ENCODE data around the gene RNF112. TPM values are rescaled to one million over a fixed set of nuclear protein-coding genes. Genes with fewer than 3 reads are reported as not detected.
"Not testable (repeated sequence)": the region's sequence is repeated elsewhere in the genome, so short reads cannot be mapped to it uniquely, and the experiment has no call there.

The RNF112 gene
- total RNA-seq, 1 donor from 2014 or later: 0.36 TPM

DNA sequence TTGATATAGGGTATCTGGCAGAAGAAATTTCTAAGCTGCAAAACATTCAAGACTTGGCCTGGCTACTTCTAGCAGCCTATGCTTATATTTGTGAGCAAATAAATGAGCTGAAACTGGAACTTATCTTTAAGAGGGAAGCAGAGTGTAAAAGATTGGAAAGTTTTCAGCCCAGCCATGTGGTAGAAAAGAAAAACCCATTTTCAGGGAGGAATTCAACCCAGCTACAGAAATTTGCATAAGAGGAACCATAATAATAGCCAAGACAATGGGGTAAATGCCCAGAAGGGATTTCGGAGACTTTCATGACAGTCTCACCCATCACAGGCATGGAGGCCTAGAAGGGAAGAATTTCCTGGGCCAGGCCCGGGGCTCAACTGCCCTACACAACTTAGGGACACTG lies 31.7 kb downstream of the RNF112 start:
- H3K4me2 ChIP-seq (ENCODE audit: low read length): no peak overlapping the region
- H3K27me3 ChIP-seq (ENCODE audit: insufficient read depth, low read length): no peaks in the 10 kb centered on the region
- no peaks in the 10 kb centered on the region for H4K20me1 ChIP-seq (ENCODE audit: insufficient read depth, low read length)
- no peak overlapping the region for H3K4me3 ChIP-seq (ENCODE audit: insufficient read depth, low read depth, low read length)
- H3K27me3 Mint-ChIP-seq (ENCODE audit: low read depth, unreplicated experiment): peaks cover 3% of the 10 kb centered on the region
- H3K4me1 Mint-ChIP-seq (ENCODE audit: low read depth, unreplicated experiment): peaks cover 7% of the 10 kb centered on the region
- peaks cover 6% of the 10 kb centered on the region for H3K36me3 Mint-ChIP-seq (ENCODE audit: low read depth, unreplicated experiment)
- no peak for DNase-seq (ENCODE audit: low read depth)
- TF ChIP-seq, protein P1, sequence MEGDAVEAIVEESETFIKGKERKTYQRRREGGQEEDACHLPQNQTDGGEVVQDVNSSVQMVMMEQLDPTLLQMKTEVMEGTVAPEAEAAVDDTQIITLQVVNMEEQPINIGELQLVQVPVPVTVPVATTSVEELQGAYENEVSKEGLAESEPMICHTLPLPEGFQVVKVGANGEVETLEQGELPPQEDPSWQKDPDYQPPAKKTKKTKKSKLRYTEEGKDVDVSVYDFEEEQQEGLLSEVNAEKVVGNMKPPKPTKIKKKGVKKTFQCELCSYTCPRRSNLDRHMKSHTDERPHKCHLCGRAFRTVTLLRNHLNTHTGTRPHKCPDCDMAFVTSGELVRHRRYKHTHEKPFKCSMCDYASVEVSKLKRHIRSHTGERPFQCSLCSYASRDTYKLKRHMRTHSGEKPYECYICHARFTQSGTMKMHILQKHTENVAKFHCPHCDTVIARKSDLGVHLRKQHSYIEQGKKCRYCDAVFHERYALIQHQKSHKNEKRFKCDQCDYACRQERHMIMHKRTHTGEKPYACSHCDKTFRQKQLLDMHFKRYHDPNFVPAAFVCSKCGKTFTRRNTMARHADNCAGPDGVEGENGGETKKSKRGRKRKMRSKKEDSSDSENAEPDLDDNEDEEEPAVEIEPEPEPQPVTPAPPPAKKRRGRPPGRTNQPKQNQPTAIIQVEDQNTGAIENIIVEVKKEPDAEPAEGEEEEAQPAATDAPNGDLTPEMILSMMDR (IDR thresholded peaks at IDR 0.05; ENCODE audit: insufficient read depth, low read depth, low read length): no peak
- no peak for TF ChIP-seq EZH2 (IDR thresholded peaks at IDR 0.05; ENCODE audit: insufficient read depth, low read length)
- no peak overlapping the region for H3K27ac ChIP-seq (ENCODE audit: low read depth, low read length)
- H3K4me1 ChIP-seq (ENCODE audit: insufficient read depth, low read length): peaks cover 8% of the 10 kb centered on the region
- no peak overlapping the region for H3K9ac ChIP-seq (ENCODE audit: low read length)
- no peaks in the 10 kb centered on the region for H3K36me3 ChIP-seq (ENCODE audit: insufficient read depth, low read length)
- no peak overlapping the region for H2AFZ ChIP-seq (ENCODE audit: low read depth, low read length)
- H3K9me3 Mint-ChIP-seq (ENCODE audit: unreplicated experiment): peaks cover 22% of the 10 kb centered on the region
- H3K9me3 ChIP-seq (ENCODE audit: insufficient read depth, low read depth, low read length): peaks cover 6% of the 10 kb centered on the region
- no peak overlapping the region for H3K4me3 Mint-ChIP-seq (ENCODE audit: unreplicated experiment)
- H3K27ac Mint-ChIP-seq (ENCODE audit: unreplicated experiment): no peak overlapping the region
- no peaks in the 10 kb centered on the region for H3K79me2 ChIP-seq (ENCODE audit: insufficient read depth, low read length)
- FAIRE-seq: no peak

DNA sequence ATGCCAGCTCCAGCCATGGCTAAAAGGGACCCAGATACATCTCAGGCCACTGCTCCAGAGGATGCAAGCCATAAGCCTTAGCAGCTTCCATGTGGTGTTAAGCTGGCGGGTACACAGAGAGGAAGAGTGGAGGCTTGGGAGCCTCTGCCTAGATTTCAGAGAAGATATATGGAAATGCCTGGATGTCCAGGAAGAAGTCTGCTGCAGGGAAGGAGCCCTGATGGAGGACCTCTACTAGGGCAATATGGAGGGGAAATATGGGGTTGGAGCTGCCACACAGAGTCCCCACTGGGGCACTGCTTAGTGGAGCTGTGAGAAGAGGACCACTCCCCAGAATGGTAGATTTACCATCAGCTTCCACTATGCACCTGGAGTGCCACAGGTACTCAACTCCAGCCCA lies 32.1 kb downstream of the RNF112 start:
- no peak overlapping the region for H3K27ac Mint-ChIP-seq (ENCODE audit: unreplicated experiment)
- Histone ChIP-seq H3K9ac (ENCODE audit: low read length) (no peak overlapping the region), H2AFZ (ENCODE audit: low read depth, low read length) (no peak overlapping the region), H4K20me1 (ENCODE audit: insufficient read depth, low read length) (no peaks in the 10 kb centered on the region), H3K27me3 (ENCODE audit: insufficient read depth, low read length) (no peaks in the 10 kb centered on the region), H3K27ac (ENCODE audit: low read depth, low read length) (no peak overlapping the region), H3K36me3 (ENCODE audit: insufficient read depth, low read length) (no peaks in the 10 kb centered on the region), H3K4me3 (ENCODE audit: insufficient read depth, low read depth, low read length) (no peak overlapping the region), H3K9me3 (ENCODE audit: insufficient read depth, low read depth, low read length) (peaks cover 6% of the 10 kb centered on the region), H3K4me2 (ENCODE audit: low read length) (no peak overlapping the region), H3K79me2 (ENCODE audit: insufficient read depth, low read length) (no peaks in the 10 kb centered on the region), H3K4me1 (ENCODE audit: insufficient read depth, low read length) (peaks cover 11% of the 10 kb centered on the region)
- H3K27me3 Mint-ChIP-seq (ENCODE audit: low read depth, unreplicated experiment): peaks cover 7% of the 10 kb centered on the region
- DNase-seq (ENCODE audit: low read depth) (no peak), FAIRE-seq (no peak)
- no peak overlapping the region for H3K4me3 Mint-ChIP-seq (ENCODE audit: unreplicated experiment)
- peaks cover 22% of the 10 kb centered on the region for H3K9me3 Mint-ChIP-seq (ENCODE audit: unreplicated experiment)
- H3K4me1 Mint-ChIP-seq (ENCODE audit: low read depth, unreplicated experiment): peaks cover 7% of the 10 kb centered on the region
- H3K36me3 Mint-ChIP-seq (ENCODE audit: low read depth, unreplicated experiment): peaks cover 6% of the 10 kb centered on the region
- no peak for TF ChIP-seq EZH2 (IDR thresholded peaks at IDR 0.05; ENCODE audit: insufficient read depth, low read length)
- TF ChIP-seq, protein P1 (IDR thresholded peaks at IDR 0.05; ENCODE audit: insufficient read depth, low read depth, low read length): no peak

DNA sequence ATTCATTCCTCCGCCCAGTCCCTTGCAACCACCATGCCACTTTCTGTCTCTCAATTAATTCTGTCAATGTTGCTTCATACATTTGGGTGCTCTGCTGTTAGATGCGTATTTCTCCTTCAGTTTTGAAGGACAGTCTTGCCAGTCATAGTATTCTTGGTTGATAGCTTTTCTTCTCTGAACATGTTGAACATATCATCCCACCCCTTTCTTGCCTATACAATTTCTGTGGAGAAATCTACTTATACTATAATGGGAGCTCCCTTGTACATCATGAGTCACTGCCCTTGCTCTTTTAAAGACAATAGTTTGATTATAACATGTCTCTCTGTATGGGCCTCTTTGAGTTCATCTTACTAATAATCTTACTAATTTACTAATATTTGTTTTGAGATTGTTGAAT lies 34.1 kb downstream of the RNF112 start:
- TF ChIP-seq, protein P1 (IDR thresholded peaks at IDR 0.05; ENCODE audit: insufficient read depth, low read depth, low read length): no peak
- FAIRE-seq (no peak), DNase-seq (ENCODE audit: low read depth) (no peak)
- Histone ChIP-seq H2AFZ (ENCODE audit: low read depth, low read length) (no peak overlapping the region), H3K9me3 (ENCODE audit: insufficient read depth, low read depth, low read length) (peaks cover 6% of the 10 kb centered on the region), H4K20me1 (ENCODE audit: insufficient read depth, low read length) (no peaks in the 10 kb centered on the region), H3K36me3 (ENCODE audit: insufficient read depth, low read length) (no peaks in the 10 kb centered on the region), H3K4me2 (ENCODE audit: low read length) (no peak overlapping the region), H3K27me3 (ENCODE audit: insufficient read depth, low read length) (no peaks in the 10 kb centered on the region), H3K4me1 (ENCODE audit: insufficient read depth, low read length) (peaks cover 24% of the 10 kb centered on the region), H3K9ac (ENCODE audit: low read length) (no peak overlapping the region), H3K27ac (ENCODE audit: low read depth, low read length) (no peak overlapping the region), H3K79me2 (ENCODE audit: insufficient read depth, low read length) (no peaks in the 10 kb centered on the region), H3K4me3 (ENCODE audit: insufficient read depth, low read depth, low read length) (no peak overlapping the region)
- Mint-ChIP-seq H3K27ac (ENCODE audit: unreplicated experiment) (no peak overlapping the region), H3K27me3 (ENCODE audit: low read depth, unreplicated experiment) (peaks cover 4% of the 10 kb centered on the region), H3K36me3 (ENCODE audit: low read depth, unreplicated experiment) (peaks cover 6% of the 10 kb centered on the region), H3K4me1 (ENCODE audit: low read depth, unreplicated experiment) (peaks cover 15% of the 10 kb centered on the region), H3K4me3 (ENCODE audit: unreplicated experiment) (no peak overlapping the region), H3K9me3 (ENCODE audit: unreplicated experiment) (peaks cover 22% of the 10 kb centered on the region)

DNA sequence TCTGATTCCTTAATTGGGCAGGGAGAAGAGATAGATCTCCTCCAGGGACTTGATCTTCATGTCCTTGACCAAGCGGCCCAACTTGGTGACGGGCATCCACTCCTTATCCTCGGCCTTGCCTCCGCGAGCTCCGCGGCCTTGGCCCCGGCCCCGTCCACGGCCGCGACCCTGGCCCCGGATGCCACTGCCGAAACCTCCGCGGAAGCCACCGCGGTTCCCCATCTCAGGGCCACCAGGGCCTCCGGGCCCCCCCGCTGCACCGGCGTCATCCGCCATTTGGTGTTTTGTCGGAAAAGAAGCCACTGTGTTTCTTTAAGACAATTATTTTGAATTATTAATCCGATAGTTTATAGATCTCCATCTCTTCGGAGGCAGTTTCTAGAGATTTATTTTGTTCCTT lies 35.5 kb downstream of the RNF112 start:
- Mint-ChIP-seq H3K4me1 (ENCODE audit: low read depth, unreplicated experiment) (peaks cover 15% of the 10 kb centered on the region), H3K9me3 (ENCODE audit: unreplicated experiment) (peaks cover 22% of the 10 kb centered on the region), H3K27ac (ENCODE audit: unreplicated experiment) (peak overlapping the region; percentile 16)
- H4K20me1 ChIP-seq (ENCODE audit: insufficient read depth, low read length); H3K36me3 ChIP-seq (ENCODE audit: insufficient read depth, low read length); H3K27me3 Mint-ChIP-seq (ENCODE audit: low read depth, unreplicated experiment); H3K9me3 ChIP-seq (ENCODE audit: insufficient read depth, low read depth, low read length); H3K27me3 ChIP-seq (ENCODE audit: insufficient read depth, low read length); FAIRE-seq; DNase-seq (ENCODE audit: low read depth); H3K27ac ChIP-seq (ENCODE audit: low read depth, low read length); H3K4me3 ChIP-seq (ENCODE audit: insufficient read depth, low read depth, low read length); H3K9ac ChIP-seq (ENCODE audit: low read length); H3K4me3 Mint-ChIP-seq (ENCODE audit: unreplicated experiment); H2AFZ ChIP-seq (ENCODE audit: low read depth, low read length); H3K36me3 Mint-ChIP-seq (ENCODE audit: low read depth, unreplicated experiment); H3K79me2 ChIP-seq (ENCODE audit: insufficient read depth, low read length): not testable (repeated sequence)
- H3K4me2 ChIP-seq (ENCODE audit: low read length): peak overlapping the region; percentile 32
- H3K4me1 ChIP-seq (ENCODE audit: insufficient read depth, low read length): peaks cover 24% of the 10 kb centered on the region

Data from astrocyte (in vitro differentiated cells and primary cell).